Natural killer cell treated with Interleukin-12 subunit alpha and Interleukin-12 subunit beta and Interleukin-15 and Interleukin-18, amount 100 ng/mL, for 72 hours (primary cell): ENCODE data around the gene PIK3IP1. TPM values are rescaled to one million over a fixed set of nuclear protein-coding genes. Genes with fewer than 3 reads are reported as not detected.
"Not testable (repeated sequence)": the region's sequence is repeated elsewhere in the genome, so short reads cannot be mapped to it uniquely, and the experiment has no call there.

Source experiments
- ATAC-seq, 2 donors: fragments of 150-1000 bp; cut with Tn5 transposase in 1 of 2; sonication (Bioruptor Pico), chemical (Tn5 transposase) in 1 of 2; 2 replicates each; pipeline ENCODE4 v1.10.0; 2021
- DNase-seq: peaks from one replicate; pipeline ENCODE4 v3.0.0; 2022; ENCODE audit warnings: low spot score
- H3K27ac Mint-ChIP-seq, 2 donors: 1 replicate in 1 of 2; 2 replicates in 1 of 2; pipeline ENCODE4 v1.8.0; 2022; ENCODE audit warnings: mixed read lengths in 2 of 2, mild to moderate bottlenecking in 1 of 2, moderate library complexity in 1 of 2
- H3K27me3 Mint-ChIP-seq, 2 donors: 1 replicate in 1 of 2; 2 replicates in 1 of 2; pipeline ENCODE4 v1.8.0; 2022; ENCODE audit warnings: mixed read lengths in 2 of 2
- H3K36me3 Mint-ChIP-seq: one replicate; pipeline ENCODE4 v1.8.0; 2022; ENCODE audit warnings: mixed read lengths
- H3K4me1 Mint-ChIP-seq, 2 donors: 1 replicate in 1 of 2; 2 replicates in 1 of 2; pipeline ENCODE4 v1.8.0; 2022; ENCODE audit warnings: low read depth in 2 of 2, mixed read lengths in 2 of 2, mild to moderate bottlenecking in 1 of 2
- H3K4me3 Mint-ChIP-seq: one replicate; pipeline ENCODE4 v1.8.0; 2022; ENCODE audit warnings: mixed read lengths
- H3K9me3 Mint-ChIP-seq: 2 replicates; pipeline ENCODE4 v1.8.0; 2022; ENCODE audit warnings: mixed read lengths
- total RNA-seq, 2 donors: library from RNA; stranded (reverse); gene quantifications; one replicate each; pipeline ENCODE4 v1.2.3, GENCODE V29; 2022

The PIK3IP1 gene
- total RNA-seq, 2 donors from 2014 or later: 0.74 to 1.0 TPM

- Mint-ChIP-seq H3K27ac (no peak overlapping the region), H3K27me3 (no peaks in the 10 kb centered on the region), H3K4me1 (peaks cover 6 to 40% of the 10 kb centered on the region in 2 donors), H3K9me3 (no peaks in the 10 kb centered on the region), H3K4me3 (no peak overlapping the region), H3K36me3 (peaks cover 23% of the 10 kb centered on the region)
- DNase-seq: no peak
- no peak for ATAC-seq
Measured at GRCh38 chr22:31263896-31264640, 28.2 kb downstream of the PIK3IP1 start.

GRCh38 chr22:31262312-31263133, 29.8 kb downstream of the PIK3IP1 start:
- peaks cover 20% of the 10 kb centered on the region for H3K36me3 Mint-ChIP-seq
- peak overlapping the region in 1 of 2 donors; percentile 26 for H3K27ac Mint-ChIP-seq

GRCh38 chr22:31260474-31260856, 31.8 kb downstream of the PIK3IP1 start:
- Mint-ChIP-seq H3K9me3 (no peaks in the 10 kb centered on the region), H3K4me3 (no peak overlapping the region), H3K4me1 (peaks cover 13 to 30% of the 10 kb centered on the region in 2 donors), H3K36me3 (peaks cover 21% of the 10 kb centered on the region), H3K27me3 (no peaks in the 10 kb centered on the region), H3K27ac (peak overlapping the region in 1 of 2 donors; percentile 26)
- DNase-seq (no peak), ATAC-seq (no peak)

More at GRCh38 chr22:31262312-31263133, 29.8 kb downstream of the PIK3IP1 start:
- Mint-ChIP-seq H3K4me3 (no peak overlapping the region), H3K27me3 (no peaks in the 10 kb centered on the region), H3K9me3 (no peaks in the 10 kb centered on the region), H3K4me1 (peaks cover 6 to 31% of the 10 kb centered on the region in 2 donors)
- DNase-seq: no peak
- peak in 1 of 2 donors; percentile 6 for ATAC-seq

GRCh38 chr22:31259798-31260473, 32.4 kb downstream of the PIK3IP1 start:
- peak in 1 of 2 donors; percentile 2 for ATAC-seq
- no peak for DNase-seq
- peaks cover 21% of the 10 kb centered on the region for H3K36me3 Mint-ChIP-seq
- H3K4me1 Mint-ChIP-seq: peaks cover 17 to 35% of the 10 kb centered on the region in 2 donors
- H3K4me3 Mint-ChIP-seq: no peak overlapping the region
- H3K27me3 Mint-ChIP-seq: no peaks in the 10 kb centered on the region
- peak overlapping the region in 1 of 2 donors; percentile 26 for H3K27ac Mint-ChIP-seq
- no peaks in the 10 kb centered on the region for H3K9me3 Mint-ChIP-seq

- no peak overlapping the region for H3K4me3 Mint-ChIP-seq
- peak overlapping the region in 1 of 2 donors; percentile 60 for H3K27ac Mint-ChIP-seq
- H3K27me3 Mint-ChIP-seq: no peaks in the 10 kb centered on the region
- peaks cover 11% of the 10 kb centered on the region for H3K36me3 Mint-ChIP-seq
- ATAC-seq: no peak
- peaks cover 11 to 42% of the 10 kb centered on the region in 2 donors for H3K4me1 Mint-ChIP-seq
- DNase-seq: no peak
- H3K9me3 Mint-ChIP-seq: no peaks in the 10 kb centered on the region
Measured at GRCh38 chr22:31253949-31254348, 38.3 kb downstream of the PIK3IP1 start.

- DNase-seq (no peak), ATAC-seq (no peak)
- Mint-ChIP-seq H3K4me3 (no peak overlapping the region), H3K4me1 (peaks cover 16 to 46% of the 10 kb centered on the region in 2 donors), H3K36me3 (no peaks in the 10 kb centered on the region), H3K27me3 (no peaks in the 10 kb centered on the region), H3K9me3 (no peaks in the 10 kb centered on the region), H3K27ac (peak overlapping the region in 1 of 2 donors; percentile 84)
Measured at GRCh38 chr22:31250740-31251600, 41.3 kb downstream of the PIK3IP1 start.

- no peak for DNase-seq
- no peaks in the 10 kb centered on the region for H3K36me3 Mint-ChIP-seq
- H3K27me3 Mint-ChIP-seq: no peaks in the 10 kb centered on the region
- no peak for ATAC-seq
- H3K27ac Mint-ChIP-seq: peak overlapping the region in 1 of 2 donors; percentile 84
- H3K4me1 Mint-ChIP-seq: peaks cover 14 to 37% of the 10 kb centered on the region in 2 donors
- H3K4me3 Mint-ChIP-seq: no peak overlapping the region
- no peaks in the 10 kb centered on the region for H3K9me3 Mint-ChIP-seq
Measured at GRCh38 chr22:31248965-31249958, 43.0 kb downstream of the PIK3IP1 start.

- peak; percentile 65 for DNase-seq
- no peaks in the 10 kb centered on the region for H3K9me3 Mint-ChIP-seq
- ATAC-seq: peak; percentile 79 to 84
- peaks cover 14 to 35% of the 10 kb centered on the region in 2 donors for H3K4me1 Mint-ChIP-seq
- H3K27ac Mint-ChIP-seq: peak overlapping the region in 1 of 2 donors; percentile 84
- no peaks in the 10 kb centered on the region for H3K36me3 Mint-ChIP-seq
- peak overlapping the region; percentile 54 for H3K4me3 Mint-ChIP-seq
- no peaks in the 10 kb centered on the region for H3K27me3 Mint-ChIP-seq
Measured at GRCh38 chr22:31248138-31248745, 44.0 kb downstream of the PIK3IP1 start.

GRCh38 chr22:31247726-31248125, 44.6 kb downstream of the PIK3IP1 start:
- H3K27ac Mint-ChIP-seq: peak overlapping the region in 1 of 2 donors; percentile 84
- H3K4me3 Mint-ChIP-seq: peak overlapping the region; percentile 54
- no peaks in the 10 kb centered on the region for H3K36me3 Mint-ChIP-seq
- ATAC-seq (peak; percentile 7 to 26), DNase-seq (no peak)
- no peaks in the 10 kb centered on the region for H3K27me3 Mint-ChIP-seq
- H3K9me3 Mint-ChIP-seq: no peaks in the 10 kb centered on the region
- H3K4me1 Mint-ChIP-seq: peaks cover 14 to 34% of the 10 kb centered on the region in 2 donors

GRCh38 chr22:31246687-31247086, 45.6 kb downstream of the PIK3IP1 start:
- ATAC-seq (no peak), DNase-seq (no peak)
- no peaks in the 10 kb centered on the region for H3K27me3 Mint-ChIP-seq
- H3K4me1 Mint-ChIP-seq: peaks cover 20 to 40% of the 10 kb centered on the region in 2 donors
- H3K27ac Mint-ChIP-seq: peak overlapping the region; percentile 51 to 84
- peaks cover 6% of the 10 kb centered on the region for H3K36me3 Mint-ChIP-seq
- peak overlapping the region; percentile 27 for H3K4me3 Mint-ChIP-seq
- no peaks in the 10 kb centered on the region for H3K9me3 Mint-ChIP-seq

GRCh38 chr22:31245998-31246397, 46.3 kb downstream of the PIK3IP1 start:
- H3K27ac Mint-ChIP-seq, H3K4me3 Mint-ChIP-seq, H3K9me3 Mint-ChIP-seq, ATAC-seq, DNase-seq, H3K27me3 Mint-ChIP-seq: not testable (repeated sequence)
- peaks cover 10% of the 10 kb centered on the region for H3K36me3 Mint-ChIP-seq
- H3K4me1 Mint-ChIP-seq: peaks cover 24 to 45% of the 10 kb centered on the region in 2 donors
